HG03442 (cell line): ENCODE data around the gene EPB41L4A.

ENCODE experiments used
- ATAC-seq: cut with Tn5 transposase; IDR thresholded peaks from one replicate; pipeline ENCODE4 v1.9.1; 2021; ENCODE audit warnings: mild to moderate bottlenecking, moderate library complexity; ENCODE audit not compliant: unreplicated experiment

EPB41L4A gene

GRCh38 chr5:112356178-112356956 is 62.7 kb downstream of the EPB41L4A start:
- ATAC-seq: no peak

GRCh38 chr5:112355058-112355685 is 63.9 kb downstream of the EPB41L4A start:
- no peak for ATAC-seq

- no peak for ATAC-seq
These were observed 65.4 kb downstream of the EPB41L4A start for GRCh38 chr5:112353678-112354077.

- no peak for ATAC-seq
These were observed 67.9 kb downstream of the EPB41L4A start for GRCh38 chr5:112351225-112351624.

- no peak for ATAC-seq
These were observed 68.5 kb downstream of the EPB41L4A start for GRCh38 chr5:112350626-112351025.

GRCh38 chr5:112349371-112349770 is 69.7 kb downstream of the EPB41L4A start:
- ATAC-seq: no peak

- ATAC-seq: no peak
These were observed 70.2 kb downstream of the EPB41L4A start for GRCh38 chr5:112348915-112349314.

- no peak for ATAC-seq
These were observed 70.7 kb downstream of the EPB41L4A start for GRCh38 chr5:112348387-112348786.

GRCh38 chr5:112346411-112347044 is 72.5 kb downstream of the EPB41L4A start:
- ATAC-seq: peak; percentile 66

- ATAC-seq: no peak
These were observed 74.5 kb downstream of the EPB41L4A start for GRCh38 chr5:112344540-112344939.

GRCh38 chr5:112342389-112342788 is 76.7 kb downstream of the EPB41L4A start:
- no peak for ATAC-seq

GRCh38 chr5:112339761-112340160 is 79.3 kb downstream of the EPB41L4A start:
- ATAC-seq: no peak

GRCh38 chr5:112338681-112339337 is 80.3 kb downstream of the EPB41L4A start:
- ATAC-seq: no peak

GRCh38 chr5:112333331-112333781 is 85.7 kb downstream of the EPB41L4A start:
- no peak for ATAC-seq

- no peak for ATAC-seq
These were observed 87.2 kb downstream of the EPB41L4A start for GRCh38 chr5:112331892-112332291.

GRCh38 chr5:112329419-112330090 is 89.5 kb downstream of the EPB41L4A start:
- ATAC-seq: peak; percentile 96

- no peak for ATAC-seq
These were observed 95.9 kb downstream of the EPB41L4A start for GRCh38 chr5:112323166-112323565.

- no peak for ATAC-seq
These were observed 98.7 kb downstream of the EPB41L4A start for GRCh38 chr5:112320408-112320807.

GRCh38 chr5:112318346-112318745 is 100.7 kb downstream of the EPB41L4A start:
- ATAC-seq: no peak

GRCh38 chr5:112317866-112318265 is 101.2 kb downstream of the EPB41L4A start:
- no peak for ATAC-seq

- ATAC-seq: no peak
These were observed 102.3 kb downstream of the EPB41L4A start for GRCh38 chr5:112316731-112317130.
